GM20431 (cell line): Measurements from ENCODE around the gene HPS4.

Source experiments
- in situ Hi-C: fragments of 300-500 bp; cut with MseI, MboI; formaldehyde crosslinking; loops from one replicate; pipeline ENCODE4 v1.15.0; 2020; ENCODE audit warnings: low sequenced_read_pairs; ENCODE audit not compliant: unreplicated experiment

Gene HPS4

DNA sequence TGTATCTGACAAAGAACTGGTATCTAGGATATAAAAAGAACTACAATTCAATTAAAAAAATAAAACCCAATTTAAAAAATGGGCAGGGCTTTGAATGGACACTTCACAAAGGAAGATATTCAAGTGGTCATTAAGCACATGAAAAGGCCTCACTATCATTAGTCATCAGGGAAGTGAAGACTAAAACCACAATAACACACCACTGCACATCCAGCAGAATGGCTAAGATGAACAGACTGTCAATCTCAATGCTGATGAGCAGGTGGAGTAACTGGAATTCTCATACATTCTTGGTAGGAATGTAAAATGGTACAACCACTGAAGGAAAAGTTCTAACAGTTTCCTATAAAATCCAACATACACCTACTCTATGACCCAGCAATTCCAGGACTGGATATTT is 8.9 kb downstream of the HPS4 start:
- in situ Hi-C loops, result no loop called here

DNA sequence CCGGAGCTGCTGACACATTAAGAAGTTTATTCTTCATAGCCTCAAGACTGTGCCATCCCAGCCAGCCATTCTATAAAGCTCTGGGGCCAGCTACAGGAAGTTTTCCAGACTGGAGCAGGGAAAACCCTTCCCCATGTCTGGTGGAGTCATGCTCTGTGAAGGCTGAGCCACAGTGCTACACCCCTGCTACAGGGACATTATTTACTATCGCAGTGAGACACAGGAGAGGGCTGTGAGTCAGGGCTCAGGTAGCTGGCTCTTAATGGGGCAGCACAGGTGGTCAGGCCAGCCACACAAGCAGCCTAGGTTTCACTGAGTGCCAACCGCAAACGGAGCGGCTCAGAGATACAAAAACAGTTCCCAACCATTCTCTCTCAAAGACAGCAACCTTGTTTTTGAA is 12.1 kb downstream of the HPS4 start:
- in situ Hi-C loops, result no loop called here

DNA sequence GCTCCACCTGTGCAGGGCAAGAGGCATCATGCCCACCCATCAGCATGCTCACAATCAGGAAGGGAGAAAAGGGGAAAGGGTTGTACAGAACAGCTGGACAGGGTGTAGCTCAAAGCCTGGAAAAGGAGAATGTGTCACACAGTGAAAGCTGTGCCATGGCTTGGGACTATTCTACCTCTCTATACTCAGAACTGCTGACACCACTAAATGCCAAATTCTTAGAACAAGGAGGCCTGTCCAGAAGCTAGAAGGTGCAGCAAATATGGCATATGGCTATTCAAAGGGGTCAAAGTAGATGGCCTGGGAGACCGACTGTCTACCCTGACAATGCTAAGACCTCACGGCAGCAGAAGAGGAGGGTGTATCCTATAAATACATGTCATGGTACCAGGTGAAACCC is 12.8 kb downstream of the HPS4 start:
- in situ Hi-C loops, result no loop called here

DNA sequence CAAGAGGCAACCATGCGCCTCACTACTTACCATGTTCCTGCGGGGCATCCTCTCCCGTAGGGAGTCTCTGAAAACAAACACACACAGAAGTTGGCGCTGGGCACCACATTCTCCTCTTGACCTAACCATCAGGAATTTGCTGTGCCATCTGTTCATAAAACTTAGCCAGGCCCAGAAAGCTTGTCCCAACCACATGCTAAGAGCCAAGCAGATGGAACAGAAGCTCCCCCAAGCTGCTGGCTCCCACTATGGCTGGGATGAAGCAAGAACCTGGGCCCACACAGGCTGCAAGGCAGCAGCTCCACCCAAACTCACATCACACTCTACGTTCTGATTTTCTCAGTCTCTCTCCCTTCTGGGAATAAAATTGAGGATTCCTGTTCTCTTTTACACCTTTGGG is 17.4 kb downstream of the HPS4 start:
- in situ Hi-C loops, result no loop called here

DNA sequence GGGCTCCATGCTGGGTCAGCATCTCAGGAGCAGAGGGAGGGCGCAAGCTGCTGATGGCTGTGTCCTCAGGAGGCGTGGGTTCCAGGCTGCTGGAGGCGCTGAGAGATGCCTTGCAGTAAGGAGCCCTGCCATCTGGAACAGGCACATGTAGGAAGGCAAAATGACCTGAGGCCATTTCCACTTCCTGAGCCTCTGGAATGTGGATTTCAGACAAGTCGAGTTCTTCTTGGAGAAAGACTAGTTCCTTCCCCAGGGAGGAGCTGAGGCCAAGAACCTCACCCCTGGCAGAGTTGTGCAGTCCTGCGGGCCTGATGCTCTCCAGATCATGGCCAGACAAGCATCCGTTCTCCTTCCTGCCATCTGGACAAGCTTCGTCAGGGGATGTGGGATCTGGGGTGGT is 19.3 kb downstream of the HPS4 start:
- in situ Hi-C loops, result no loop called here

DNA sequence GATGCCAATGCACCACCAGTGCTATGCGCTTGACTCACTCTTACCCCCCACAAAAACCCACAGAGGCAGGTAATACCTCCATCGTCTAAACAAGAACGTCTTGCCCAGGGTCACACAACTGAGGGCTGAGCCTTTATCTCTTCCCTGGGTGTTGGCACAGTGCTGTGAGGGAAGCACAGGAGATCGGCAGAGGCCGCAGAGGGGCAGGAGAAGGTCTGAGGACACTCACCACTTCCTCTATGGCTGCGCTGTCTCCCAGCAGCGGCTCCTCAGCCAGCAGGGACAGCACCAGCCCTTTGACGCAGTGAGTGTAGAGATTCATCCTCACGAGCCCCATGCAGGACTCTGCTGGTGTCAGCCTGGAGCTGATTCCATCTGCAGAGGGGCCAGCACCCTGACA is 19.9 kb downstream of the HPS4 start:
- in situ Hi-C loops, result no loop called here

DNA sequence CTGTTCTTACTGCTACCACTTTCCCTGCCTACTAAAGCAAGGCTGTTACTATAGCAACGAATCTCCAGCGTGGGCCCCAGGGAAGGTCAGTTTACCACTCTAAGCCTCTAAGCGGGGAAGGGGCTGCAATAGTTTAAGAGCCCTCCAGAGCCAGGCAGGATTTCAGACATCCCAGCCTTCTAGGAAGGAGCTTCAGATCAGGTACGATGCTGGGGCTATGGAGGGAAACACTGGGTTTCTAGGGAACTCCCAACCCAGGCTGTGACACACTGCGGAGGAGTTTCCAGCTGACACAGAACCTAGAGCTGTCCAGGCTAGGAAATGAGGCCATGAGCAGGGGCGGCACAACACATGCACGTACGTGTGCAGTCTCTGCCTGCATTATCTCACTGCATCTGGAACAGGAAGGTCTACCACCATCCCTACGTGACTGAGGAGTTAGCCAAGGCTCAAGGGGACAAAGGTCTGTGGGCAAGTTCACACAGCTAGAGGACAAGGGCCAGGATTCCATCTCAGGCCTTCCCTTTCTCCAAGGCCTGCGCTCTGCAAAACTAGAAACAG is 20.4 kb downstream of the HPS4 start:
- in situ Hi-C loops, result no loop called here

DNA sequence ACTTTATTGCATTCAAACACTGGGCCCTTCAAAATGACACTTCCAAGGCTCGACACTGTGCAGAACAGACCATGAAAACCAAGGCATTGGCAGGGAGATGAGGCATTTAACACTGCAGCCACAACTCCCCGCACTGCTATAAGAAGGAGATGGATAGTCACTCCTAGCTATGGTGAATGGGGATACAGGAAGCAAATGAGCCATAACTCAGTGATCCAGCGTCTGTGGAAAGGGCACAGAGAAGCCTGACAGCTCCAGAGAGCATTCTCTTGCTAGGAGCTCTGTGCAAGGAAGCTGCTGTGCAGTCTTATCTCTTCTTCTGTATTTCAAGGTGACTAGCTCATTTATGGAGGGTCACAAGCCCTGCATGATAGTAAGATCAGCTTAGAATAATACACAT is 20.9 kb downstream of the HPS4 start:
- in situ Hi-C loops, result no loop called here

DNA sequence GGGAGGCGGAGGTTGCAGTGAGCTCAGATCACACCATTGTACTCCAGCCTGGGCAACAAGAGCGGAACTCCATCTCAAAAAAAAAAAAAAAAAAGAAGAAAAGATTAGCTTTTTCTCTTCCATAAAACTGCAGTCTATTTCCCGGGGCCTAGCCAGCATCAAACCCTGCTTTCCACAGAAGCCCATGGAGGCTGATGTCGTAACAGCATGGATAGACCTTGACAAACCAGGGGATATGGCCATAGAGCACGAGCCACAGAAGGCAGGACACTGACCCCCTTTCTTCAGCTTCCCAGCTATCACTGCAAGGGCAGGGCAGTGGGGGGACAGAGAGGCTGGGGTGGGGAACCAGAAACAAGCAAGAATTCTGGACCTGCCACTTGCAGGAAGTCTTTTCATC is 21.5 kb downstream of the HPS4 start:
- in situ Hi-C loops, result no loop called here

DNA sequence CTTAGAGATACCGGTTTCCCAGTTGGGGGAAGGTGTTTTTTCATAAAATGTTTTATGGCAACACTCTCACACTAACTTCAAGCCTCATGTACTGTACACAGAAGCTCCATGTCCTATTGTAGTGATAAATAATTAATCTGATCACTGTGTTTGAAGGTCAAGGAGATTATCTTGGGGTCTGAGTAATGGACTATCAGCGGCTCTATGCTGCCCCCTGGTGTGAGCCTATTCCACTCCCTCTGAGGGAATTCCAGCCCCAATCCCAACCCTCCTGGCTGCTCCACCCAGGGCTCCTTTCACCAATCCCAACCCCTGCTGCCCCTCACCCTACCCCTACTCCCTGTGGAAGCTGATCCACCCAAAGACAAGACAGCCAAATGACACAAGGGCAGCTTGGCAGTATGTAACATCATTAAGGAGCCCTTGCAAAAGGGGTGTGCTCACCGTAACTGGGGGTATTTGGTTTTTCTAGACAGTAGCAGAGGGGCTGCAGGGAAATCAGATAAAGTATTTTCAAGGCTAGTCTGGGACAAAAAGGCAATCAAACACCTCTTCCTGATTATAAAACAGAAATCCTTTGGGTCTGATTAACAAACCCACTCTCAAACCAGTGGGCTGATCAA is 22.3 kb downstream of the HPS4 start:
- in situ Hi-C loops, result no loop called here

DNA sequence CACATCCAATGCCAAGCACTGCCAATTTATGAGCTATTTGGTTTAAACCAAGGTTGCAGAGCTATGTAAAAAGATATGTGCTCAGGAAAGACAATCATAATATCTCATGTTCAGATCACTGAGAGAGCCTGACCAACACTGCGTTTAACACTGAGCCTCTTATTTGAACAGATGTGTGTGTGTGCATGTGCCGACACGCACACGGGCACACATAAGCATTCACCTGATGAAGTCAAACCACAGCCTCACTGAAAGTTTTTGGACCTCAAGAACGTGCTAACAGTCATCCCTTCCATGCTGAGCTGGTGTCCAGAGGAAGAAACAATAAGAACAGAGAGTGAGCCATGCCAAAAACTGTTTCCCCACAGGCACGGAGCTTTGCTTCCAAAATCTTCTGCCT is 23.4 kb downstream of the HPS4 start:
- in situ Hi-C loops, result no loop called here

DNA sequence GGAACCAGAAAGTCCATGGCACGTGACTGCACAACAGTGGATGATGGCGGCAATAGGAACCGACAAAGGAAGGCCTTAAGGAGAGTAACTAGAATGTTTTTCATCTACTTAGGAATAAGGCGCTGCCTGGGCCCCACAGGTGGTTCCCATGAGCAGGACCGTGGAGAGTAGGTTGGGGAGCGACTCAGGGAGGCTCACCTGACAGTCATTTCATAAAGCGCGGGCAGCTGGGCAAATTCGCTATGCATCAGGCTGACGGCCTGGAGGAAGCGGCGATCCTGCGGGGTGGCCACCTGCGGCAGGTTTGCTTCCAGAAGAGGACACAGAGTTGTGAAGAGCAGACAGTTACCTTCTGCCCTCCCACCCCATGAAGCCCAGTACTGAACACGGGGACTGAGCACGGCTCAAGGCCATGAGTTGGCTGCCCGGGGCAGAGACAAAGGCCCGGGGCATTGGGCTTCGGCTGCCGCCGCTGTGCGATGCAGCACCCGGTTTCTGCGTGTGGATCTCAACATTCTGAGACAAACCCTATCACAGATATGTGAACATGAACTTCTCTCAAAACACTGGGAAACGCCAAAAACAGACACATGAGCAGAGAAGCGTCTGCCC is 25.8 kb downstream of the HPS4 start:
- in situ Hi-C loops, result loop anchor here (10.0 kb wide), 1 partner anchor 63 kb away; no protein-coding TSS in a partner anchor

DNA sequence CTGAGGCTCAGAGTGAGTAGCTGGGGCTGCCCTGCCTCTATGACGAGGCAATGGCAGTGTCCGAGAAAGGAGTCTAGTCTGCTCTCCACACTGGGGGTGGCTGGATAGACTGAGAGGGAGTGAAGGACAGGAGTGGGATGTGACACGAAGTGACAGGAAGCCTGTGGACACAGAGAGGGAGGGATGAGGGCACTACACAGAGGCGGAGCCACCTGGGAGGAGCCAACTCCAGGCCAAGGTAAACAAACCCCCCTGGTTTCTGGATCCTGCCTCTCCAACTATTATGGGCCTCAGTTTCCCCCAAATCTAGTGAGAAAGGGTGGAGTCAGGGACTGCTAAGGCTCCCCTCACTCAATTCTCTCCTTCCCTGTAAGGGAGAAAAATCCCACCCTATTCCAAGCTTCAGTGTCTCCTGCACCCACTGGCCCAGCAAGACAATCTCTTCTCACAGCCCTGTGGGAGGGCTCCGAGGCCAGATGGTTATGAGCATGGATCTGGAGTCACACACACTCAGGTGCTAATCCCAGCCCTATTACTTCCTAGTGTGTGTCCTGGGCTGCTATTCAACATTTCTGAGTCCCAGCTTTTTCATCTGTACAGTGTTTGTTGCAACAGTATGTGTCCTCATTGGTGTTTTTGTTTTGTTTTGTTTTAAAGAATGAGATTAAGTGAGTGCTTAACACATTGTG is 29.6 kb downstream of the HPS4 start:
- in situ Hi-C loops, result loop anchor here (10.0 kb wide), 1 partner anchor 59 kb away; no protein-coding TSS in a partner anchor

DNA sequence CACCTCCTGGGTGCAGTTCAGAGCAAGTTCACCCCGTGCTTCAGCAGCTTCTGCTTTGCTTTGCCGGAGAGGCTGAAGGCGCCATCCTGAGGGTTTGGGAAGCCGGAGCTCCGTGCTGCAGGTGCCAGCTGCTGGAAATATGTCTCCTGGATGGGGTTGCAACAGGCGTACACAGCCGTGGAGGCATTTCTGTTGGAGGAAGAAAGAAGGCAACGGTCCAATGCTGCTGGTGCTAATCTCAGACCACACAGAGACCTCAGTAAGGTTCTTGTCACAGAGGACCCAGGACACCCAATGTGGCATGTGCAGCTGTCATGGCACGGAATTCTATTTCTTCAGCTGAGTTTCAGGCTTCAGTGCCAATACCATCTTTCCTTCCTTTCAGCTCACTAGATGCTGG is 30.4 kb downstream of the HPS4 start:
- in situ Hi-C loops, result loop anchor here (10.0 kb wide), 1 partner anchor 58 kb away; no protein-coding TSS in a partner anchor

DNA sequence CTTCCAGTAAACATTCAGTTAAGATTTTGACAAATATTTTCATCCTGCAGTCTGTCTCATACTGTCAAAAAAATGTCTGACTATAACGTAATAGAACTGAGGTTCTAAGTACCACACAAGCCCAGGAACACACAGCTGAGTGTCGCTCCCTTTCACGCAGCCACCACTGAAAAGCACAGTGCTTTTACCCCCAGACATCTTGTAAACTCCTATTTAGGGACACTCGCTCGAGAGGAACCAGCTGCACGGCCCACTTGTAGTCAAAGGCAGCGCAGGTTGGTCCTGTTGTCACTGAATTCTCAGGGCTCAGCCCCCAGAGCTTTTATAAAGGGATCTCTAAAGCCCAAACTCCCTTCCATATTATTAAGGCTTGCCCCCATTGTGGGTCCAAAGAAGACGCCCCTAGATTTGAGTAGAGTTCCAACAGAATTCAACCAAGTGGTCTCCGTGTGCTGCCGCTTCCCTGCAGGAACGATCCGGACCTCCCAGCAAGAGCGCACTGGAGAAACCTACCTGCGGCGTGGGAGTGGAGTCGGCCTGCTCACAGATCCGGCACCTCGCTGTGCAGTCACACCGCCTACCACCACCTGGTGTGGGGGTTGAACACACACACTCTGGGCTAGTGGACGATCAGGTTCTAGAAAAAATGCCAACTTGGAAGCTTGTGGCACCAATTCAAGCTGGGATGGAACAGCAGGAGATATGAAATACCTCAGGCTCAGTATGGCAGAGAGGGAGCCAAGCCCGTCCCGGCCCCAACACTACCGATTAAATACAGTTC is 31.2 kb downstream of the HPS4 start:
- in situ Hi-C loops, result loop anchor here (10.0 kb wide), 1 partner anchor 58 kb away; no protein-coding TSS in a partner anchor

DNA sequence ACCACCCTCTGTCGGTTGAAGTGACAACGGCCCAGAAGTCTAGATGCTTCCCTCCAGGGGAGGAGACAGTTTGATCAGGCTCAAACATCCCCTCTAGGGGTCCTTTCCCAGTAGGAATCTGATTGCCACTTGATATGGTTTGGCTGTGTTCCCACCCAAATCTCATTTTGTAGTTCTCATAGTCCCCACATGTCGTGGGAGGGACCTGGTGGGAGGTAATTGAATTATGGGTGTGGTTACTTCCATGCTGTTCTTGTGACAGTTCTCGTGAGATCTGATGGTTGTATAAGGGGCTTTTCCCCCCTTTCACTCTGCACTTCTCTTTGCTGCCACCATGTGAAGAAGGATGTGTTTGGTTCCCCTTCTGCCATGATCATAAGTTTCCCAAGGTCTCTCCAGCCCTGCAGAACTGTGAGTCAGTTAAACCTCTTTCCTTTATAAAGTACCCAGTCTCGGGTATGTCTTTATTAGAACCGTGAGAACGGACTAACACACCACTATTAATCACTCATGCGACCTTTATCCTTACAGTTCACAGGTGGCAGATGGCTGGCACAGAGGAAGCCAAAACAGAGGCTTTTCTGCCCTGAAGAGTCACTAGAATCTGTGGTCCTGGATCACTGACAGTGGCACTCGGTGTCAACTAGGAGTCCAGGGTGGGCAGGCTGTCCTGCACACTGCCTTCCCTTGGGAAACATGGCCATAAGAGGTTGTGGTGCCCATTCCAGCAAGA is 33.0 kb downstream of the HPS4 start:
- in situ Hi-C loops, result loop anchor here (10.0 kb wide), 1 partner anchor 56 kb away; no protein-coding TSS in a partner anchor

DNA sequence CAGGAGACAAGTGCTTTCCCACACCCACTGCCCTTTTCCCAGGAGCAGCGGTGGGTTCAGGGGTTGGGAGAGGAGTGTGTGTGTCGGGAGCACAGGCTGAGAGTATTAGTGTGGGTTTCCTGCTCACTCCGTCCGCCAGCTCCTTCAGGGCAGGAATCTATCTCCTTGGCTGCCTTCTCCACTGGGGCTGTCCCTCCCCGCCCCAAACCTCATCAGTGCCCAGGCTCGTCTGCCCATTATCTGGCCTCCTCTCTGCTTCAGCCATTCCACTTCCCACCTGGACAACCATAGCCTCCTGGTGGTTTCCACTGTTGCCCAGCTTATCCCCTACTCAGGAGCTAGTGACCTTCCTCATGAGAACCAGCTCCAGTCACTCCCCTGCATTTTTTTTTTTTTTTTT is 34.6 kb downstream of the HPS4 start:
- in situ Hi-C loops, result no loop called here

DNA sequence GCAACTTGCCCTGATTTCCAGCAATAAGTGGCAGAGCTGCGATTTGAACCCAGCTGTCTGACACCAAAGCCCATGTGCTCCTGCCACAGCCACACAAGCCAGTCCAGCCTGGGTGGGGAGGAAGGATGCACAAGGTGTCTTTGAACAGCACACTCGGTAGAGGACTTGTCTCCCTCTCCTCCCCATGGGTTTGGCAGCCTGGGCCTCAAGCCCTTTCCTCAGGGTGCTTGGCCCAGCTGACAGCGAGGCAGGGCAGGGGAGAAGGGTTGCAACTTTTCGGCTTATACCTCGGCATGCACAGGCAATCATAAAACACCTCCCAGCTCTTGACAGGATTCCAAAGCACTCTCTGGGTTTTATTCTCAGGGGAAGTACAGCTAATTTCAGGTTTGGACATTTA is 35.2 kb downstream of the HPS4 start:
- in situ Hi-C loops, result no loop called here

DNA sequence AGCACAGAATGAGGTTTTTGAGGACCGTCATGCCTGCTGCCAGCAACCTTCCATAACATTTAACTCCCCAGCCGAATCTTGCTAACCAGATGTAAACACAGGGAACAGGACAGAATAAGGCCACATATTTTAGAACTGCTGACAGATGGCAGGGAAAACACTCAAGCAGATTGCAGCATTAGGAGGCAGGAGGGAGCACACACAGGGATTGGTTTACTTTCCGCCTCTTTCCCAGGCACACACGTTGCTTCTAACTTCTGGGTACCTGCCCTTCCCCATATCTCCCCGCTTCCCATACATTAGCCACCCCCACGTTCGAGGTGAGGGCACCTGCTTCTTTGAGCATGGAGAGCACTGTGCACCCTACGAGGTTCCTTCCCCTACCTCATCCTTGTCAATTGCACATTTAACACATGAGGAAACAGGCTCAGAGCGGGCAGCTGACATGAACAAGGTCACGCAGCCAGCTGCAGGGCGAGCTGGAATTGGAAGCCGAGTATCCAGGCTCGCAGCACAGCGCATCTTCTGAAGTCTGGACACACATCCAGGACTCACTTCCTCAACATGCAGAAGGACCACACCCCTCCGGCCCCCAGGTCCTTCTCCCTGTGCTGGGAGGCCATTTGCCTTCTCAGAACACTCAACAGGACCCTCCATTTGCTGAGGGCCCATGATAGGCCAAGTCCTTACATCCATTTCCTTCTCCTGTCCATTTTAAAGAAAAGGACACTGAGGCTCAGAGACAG is 35.8 kb downstream of the HPS4 start:
- in situ Hi-C loops, result no loop called here
